ENCODE measurements around the gene RGPD4.
"Not testable (repeated sequence)": the region's sequence is repeated elsewhere in the genome, so short reads cannot be mapped to it uniquely, and the experiment has no call there.

Gene RGPD4

DNA sequence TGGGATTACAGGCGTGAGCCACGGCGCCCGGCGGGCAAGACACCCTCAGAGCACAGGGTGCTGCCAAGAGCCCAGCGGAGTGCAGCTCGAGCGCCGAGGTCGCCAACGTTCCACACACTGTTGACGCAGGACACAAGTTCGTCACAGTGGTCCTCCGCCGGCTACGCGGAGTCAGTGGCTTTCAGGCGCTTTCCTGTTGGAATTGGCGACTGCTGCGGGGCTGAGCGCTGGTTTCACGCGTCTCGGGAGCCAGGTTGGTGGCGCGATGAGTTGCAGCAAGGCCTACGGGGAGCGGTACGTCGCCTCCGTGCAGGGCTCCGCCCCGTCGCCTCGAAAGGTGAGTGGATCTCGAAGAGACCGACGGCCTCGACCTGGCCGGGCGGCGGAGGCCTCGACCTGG, at the start of gene RGPD4:
RGPD4 (plus strand) TSS at position 144 of the 400 bp plus-strand sequence; CDS start at position 266, 122 bp downstream.
- not testable (repeated sequence) for DNase-seq (ENCODE audit: low spot score)

DNA sequence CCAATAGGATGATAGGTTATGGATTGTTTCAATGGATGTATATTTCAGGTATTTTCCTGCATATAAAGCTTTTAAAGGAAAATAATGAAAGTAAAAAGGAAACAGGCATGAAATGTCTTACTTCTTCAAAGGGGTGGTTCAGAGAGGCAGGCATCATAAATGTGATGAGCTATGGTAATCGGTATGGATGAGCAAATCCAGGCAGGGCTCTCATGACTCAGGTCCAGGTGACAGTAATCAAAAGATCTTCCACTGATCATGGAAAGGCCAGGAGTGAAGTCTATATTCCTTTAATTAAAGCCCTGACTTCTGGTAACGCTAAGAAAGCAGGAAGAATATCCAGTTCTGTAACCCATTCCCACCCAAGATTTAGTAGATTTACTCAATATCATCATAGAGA, 48.7 kb upstream of the RGPD4 start:
- no peak for DNase-seq (ENCODE audit: low spot score)

DNA sequence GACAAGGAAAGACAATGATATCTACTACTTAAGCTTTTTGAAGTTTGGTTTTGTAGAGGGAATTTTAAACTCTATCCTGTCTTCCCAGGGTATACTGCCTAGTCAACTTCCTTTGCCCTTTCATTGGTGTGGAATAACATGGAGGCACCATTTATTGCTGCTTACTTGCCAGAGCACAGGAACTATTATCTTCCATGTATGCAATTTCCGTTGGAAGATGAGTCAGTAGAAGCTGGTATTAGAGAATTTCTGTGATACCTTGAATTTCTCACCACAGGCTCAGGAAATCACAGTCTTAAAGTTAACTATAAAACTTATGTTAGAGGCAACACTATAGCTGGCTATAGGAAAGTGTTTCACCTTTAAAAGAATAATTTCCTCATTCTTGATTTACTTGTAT, 40.9 kb upstream of the RGPD4 start:
- no peak for DNase-seq (ENCODE audit: low spot score)

DNA sequence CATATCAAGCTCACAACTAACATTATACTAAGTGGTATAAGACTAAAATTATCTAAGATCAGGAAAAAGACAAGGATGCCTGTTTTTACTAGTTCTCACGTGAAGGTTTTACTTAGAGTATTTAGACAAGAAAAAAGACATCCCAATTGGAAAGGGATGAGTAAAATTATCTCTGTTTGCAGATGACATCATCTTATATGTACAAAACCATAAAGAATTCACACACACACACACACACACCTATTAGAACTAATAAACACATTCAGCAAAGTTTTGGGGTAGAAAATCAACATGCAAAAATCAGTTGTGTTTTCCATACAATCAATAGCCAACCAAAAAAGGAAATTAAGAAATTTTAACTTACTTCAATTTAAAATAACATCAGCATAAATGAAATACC, 35.9 kb upstream of the RGPD4 start:
- no peak for DNase-seq (ENCODE audit: low spot score)

DNA sequence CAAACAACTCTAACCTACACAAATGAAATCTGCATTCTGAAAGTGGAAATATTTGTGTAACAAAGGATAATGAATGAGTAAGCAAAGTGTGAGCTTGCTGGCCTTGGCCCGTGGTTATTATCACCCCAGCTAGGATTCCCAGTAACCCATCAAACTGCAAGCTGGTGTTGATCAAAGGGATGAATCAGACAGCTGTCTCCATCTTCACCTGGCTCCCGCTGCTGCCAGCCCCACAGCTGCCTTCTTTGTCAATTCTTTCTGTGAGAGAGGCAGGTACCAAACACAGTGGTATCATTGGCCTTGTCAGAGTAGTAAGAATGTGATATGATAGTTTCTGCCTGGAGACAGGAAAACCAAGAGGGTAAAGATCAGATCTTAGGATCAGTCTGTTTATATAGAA, 25.2 kb upstream of the RGPD4 start:
- no peak for DNase-seq (ENCODE audit: low spot score)

DNA sequence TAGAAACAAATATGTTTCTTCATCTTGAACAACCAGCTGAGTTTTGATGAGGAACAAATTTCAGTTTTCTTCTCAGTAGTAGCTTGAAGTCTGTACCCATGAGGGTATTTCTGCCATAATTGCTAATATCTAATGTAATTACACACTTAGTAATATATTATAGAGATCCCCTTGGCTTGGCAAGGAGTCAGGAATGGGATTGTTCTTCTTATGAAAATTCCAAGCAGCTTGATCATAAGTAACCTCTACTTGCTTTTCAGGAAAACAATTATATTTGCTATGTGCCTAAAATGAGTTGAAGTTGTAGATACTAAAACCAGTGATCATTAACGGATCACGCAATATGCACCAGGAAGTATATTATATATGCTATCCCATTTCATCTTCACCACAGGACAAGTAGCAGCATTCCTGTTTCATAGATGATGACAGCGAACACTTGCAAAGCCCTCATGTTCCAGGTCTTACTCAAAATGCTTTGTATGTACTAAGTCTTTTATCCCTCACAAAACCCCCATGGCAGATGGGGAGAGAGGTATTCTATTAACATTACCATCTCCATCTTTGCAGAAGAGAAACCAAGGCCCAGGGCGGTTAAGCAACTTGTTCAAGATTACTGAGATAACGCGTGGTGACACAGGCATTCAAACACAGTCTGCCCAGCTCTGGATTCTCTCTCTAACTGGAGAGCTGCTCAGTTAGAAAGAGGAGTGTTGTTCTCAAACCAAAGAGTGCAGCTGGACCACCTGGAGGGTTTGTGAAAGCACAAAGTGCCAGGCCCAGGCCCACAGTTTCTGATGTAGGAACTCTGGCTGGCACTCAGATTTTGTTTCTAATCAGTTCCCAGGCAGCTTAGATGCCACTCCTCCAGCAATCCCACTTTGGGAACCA, 21.8 kb upstream of the RGPD4 start:
- DNase-seq (ENCODE audit: low spot score), result no peak

DNA sequence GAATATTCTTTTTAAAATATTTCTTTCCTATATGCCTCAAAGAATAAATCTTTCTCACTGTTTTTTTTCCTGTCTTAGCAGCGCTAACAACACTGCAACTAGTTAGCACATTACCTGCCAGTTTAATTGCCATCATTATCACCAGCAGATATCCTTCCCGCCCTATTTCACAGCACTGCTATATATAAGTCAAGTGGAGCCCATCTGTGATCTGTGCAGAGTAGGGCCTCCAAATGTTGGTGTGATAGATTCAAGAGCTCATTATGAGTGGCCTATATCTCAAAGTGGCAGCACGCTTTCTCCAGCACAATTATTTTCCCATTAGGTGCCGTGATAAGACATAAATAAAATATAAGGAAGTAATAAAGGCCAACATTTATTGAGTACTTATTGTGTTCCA, 19.8 kb upstream of the RGPD4 start:
- no peak for DNase-seq (ENCODE audit: low spot score)

DNA sequence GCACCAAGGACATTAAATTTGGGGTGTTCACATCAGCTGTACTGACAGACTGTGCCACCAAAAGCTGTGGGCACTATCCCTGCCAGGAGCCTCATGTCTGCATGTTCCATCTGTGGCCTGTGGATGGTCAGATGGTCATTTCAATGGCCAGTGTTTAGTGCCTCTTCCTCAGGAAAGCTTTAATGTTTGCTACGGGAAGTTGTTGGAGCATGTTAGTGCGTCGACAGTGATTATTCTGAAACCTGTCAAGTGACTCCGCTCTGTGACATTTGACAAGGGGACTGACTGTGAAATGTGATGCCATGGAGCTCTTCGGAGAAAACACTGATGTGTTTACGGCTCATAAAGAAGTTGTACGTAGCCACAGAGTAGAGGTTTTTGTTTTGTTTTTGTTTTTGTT, 18.7 kb upstream of the RGPD4 start:
- DNase-seq (ENCODE audit: low spot score), result no peak

DNA sequence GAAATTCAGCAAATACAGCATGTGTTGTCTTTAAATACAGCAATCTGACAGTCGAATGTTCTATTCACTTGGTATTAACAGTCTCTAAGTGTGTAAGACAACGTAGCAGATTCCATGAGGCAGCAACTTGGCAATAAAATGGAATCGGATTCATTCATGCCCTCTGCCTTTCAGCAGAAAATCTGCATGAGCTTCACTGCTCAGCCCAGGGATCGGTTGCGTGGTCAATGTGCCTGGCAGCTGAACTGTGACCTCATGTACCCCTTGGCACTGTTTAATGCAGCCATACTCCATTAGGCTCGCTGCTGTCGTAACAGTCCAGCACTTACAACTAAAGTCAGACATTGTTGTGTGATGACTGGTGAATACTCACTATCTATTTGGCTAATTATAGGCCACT, 17.7 kb upstream of the RGPD4 start:
- DNase-seq (ENCODE audit: low spot score), result no peak

DNA sequence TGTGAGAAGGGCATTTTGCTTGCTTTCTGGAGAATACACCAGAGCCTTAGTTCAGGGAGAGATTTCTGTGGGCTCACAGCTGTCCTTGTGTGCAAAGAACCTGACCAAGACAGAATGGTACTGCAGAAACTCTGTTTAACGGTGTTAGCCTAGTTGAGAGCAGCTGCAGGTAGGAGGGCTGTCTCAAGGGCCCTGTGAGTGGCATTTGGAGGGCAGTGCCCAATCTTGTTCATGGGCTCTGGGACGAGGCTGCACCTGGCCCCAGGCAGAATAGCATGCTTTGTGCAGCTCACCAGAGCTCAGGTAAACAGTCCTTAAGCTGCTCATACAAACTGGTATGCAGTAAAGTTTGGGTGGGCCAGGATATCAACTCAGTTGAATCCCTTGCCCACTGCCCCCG, 16.9 kb upstream of the RGPD4 start:
- no peak for DNase-seq (ENCODE audit: low spot score)

DNA sequence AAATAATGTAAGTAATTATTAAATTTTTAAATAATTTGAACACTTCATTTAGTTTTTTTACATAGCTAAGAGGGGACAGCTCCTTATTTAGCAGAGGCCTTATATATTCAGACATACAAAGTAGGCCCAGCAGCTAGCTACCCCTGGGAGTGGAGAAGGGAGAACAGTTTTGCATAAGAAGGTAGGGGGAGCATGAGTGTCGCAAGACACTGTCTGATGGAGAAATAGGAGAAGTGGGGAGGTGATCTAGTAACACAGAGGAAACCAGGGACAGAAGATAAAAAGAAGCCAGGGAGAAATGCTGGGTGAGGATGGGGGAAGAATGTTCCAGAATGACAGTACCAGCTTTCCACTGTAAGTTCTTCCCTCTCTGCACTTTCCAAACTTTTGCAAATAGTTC, 16.0 kb upstream of the RGPD4 start:
- DNase-seq (ENCODE audit: low spot score), result no peak

DNA sequence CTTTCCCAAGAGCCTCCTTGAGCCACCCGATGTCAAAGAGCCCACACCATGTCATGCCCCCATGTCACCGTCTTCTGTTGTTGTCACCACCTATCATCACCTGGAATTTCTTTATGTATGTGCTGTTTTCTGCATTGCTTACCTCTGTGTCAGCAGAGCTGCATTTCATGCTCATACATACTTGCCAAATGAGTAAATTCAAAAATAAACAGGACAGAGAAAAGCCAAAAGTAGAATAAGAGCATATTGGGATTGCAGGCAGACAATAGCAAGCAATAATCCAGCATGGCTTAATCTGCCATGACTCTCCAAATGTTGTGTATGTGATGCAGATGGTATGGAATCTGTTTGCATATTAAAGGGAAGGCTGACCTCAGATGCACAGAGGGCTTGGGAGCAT, 15.3 kb upstream of the RGPD4 start:
- no peak for DNase-seq (ENCODE audit: low spot score)

DNA sequence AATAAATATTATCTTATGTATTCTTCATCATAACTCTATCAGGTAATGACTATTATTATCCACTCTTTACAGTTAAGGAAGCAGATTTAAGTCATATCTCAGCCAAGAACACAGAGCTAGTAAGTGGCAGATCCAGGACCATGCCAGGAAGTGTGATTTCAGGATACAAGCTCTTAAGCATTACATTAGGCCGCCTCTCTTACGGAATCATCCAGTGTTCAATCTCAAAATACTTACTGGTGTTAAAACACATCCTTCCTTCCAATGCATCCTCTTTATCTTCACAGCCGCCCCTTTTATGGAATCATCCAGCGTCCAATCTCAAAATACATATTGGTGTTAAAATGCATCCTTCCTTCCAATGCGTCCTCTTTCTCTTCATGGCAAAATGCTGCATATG, 14.7 kb upstream of the RGPD4 start:
- DNase-seq (ENCODE audit: low spot score), result no peak

DNA sequence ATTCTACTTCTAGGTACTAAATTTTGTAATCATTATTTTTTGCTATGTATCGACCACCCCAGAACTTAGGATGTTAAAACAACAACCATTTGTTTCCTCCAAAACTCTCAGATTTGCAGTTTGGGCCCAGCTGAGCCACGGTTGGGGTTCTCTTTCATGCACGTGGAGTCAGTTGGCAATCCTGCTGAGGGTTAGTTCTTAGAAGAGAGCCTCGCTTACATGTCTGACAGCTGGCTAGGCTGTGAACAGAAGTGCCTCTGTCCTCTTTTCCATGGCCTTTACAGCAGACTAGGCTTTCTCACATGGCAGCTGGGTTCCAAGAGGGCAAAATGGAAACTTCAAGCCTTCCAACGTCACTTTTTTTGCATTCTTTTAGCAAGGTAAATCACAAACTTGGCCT, 9.3 kb upstream of the RGPD4 start:
- no peak for DNase-seq (ENCODE audit: low spot score)

DNA sequence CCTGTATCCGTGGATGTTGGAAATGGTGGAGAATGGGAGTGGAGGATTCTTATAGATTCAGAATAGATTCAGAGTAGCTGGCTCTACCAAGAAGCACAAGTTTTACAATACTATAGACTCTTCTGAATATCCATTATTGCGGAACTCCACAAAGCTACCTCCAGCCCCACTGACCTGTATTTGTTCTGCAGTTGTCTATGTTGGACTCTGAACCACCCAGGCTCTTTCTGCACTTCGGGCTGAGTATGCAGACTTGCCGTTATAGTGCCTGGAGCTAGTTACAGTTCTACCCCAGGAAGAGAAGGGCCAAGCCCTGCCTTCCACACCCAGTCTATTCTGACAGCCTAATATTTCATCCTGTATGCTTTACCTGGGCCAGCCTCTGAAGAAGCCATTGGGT, 4.4 kb upstream of the RGPD4 start:
- DNase-seq (ENCODE audit: low spot score), result no peak

DNA sequence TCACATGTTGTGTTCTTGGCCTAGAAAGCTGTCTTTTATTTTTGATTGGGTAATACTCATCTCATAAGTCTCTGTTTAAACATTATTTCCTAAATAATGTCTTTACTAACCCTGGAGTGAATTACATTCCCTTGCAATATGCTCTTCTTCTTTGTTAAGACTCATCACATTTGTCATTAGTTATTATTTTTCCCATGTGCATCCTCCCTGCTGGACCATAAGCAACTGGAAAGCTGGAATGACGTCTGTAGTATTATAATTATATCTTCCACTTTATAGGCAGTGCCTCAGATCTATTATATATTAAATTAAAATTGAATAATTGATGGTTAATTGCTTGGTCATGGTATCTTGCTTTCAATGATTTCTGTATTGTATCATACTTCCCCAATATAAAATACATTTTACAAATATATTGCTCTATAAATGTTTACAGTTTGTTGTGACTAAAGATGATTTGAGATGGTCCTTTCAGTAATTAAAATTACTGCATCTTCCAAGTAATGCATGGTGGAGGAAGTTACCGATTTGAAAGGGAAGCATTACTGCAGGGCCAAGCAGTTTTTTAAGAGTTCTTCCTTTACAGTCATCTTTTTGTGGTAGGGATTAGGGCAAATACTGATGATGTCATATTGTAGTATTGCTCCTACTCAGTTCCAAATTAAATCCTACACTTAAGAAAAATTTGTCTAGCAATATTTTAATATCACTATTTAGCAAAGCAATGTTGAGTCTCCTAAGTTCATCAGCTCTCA, 2.1 kb upstream of the RGPD4 start:
- no peak for DNase-seq (ENCODE audit: low spot score)

DNA sequence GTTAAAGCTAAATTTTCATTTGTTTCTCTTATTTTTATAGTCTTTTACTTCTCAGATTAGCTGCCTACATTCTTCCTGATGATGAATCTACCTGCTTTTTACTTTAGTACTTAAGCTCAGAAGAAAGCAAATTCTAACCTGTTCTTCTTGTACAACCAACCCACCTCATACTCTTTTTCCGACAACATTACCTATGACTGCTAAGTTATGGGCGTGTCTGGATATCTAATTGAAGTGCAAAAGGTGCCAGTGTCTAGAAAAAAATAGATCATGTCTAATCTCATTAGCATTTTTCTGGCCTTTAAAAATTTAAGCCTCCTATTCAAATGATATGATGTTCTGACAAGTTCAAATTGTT, 1.5 kb upstream of the RGPD4 start:
- DNase-seq (ENCODE audit: low spot score), result no peak

DNA sequence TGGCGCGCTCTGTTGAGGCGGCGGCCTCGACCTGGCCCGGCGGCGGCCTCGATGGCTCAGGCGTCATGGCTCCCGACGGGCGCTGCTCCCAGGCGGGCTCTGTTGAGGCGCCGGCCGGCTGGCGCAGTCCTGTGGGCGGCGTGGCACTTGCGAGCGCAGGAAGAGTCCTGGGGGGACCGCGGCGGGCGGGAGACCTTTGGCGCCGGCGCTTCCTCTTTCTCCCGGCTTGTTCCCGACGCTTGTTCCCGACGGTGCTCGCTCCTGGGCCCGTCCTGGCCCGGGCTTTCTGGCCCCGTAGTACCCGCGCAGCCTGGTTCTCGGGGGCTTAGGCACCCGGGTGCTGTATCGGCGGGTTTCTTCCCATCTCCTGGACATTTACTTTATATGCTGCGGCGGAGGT, 2.8 kb downstream of the RGPD4 start:
- DNase-seq (ENCODE audit: low spot score), result not testable (repeated sequence)

DNA sequence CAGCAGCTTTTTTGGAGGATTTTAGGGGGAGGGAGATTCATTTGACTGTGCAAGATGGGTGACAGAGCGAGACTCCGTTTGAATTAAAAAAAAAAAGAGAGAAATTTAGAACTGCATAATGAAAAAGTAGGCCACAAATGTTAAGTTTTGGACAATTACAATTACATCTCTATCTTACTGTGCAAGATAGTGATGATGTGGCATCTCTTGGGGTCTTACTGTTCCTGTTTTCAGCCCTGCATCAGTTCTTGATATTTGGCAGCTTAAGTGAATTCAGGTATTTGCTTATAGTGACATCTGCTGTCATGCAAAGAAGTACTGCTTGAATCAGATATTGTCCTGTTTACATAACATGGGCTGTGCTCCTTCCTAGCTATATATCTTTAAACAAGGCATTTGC, 6.5 kb downstream of the RGPD4 start:
- not testable (repeated sequence) for DNase-seq (ENCODE audit: low spot score)

DNA sequence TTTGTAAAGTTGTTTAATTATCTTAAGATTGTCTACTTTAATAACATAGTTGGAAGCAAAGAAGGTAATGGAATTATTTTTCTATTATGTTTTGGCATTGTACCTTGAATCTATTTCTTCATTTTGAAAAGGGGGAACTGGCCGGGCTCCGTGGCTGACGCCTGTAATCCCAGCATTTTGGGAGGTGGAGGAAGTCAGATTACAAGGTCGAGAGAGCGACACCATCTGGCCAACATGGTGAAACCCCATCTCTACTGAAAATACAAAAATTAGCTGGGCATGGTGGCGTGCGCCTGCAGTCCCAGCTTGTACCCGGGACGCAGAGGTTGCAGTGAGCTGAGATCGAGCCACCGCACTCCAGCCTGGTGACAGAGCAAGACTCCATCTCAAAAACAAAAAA, 6.9 kb downstream of the RGPD4 start:
- not testable (repeated sequence) for DNase-seq (ENCODE audit: low spot score)

DNA sequence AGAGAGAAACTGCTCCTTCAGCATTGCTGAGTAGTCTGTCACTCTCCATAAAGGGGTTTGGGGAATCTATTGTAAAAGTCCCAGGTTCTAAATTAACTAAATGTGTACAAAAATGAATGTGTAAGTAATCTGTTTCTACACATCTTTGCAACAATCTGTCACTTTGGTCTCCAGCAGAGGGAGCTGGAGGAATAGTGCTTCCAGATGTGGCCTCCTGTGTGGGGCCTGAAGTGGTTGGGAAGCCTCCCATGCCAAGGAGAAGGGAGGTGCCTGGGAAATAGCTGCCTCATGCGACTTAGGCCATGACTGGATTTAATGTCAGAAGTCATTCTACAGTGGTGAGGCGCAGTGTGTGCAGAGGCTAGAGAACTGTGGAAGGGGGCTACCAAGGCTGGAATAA, 89.4 kb downstream of the RGPD4 start:
- DNase-seq (ENCODE audit: low spot score), result not testable (repeated sequence)

DNA sequence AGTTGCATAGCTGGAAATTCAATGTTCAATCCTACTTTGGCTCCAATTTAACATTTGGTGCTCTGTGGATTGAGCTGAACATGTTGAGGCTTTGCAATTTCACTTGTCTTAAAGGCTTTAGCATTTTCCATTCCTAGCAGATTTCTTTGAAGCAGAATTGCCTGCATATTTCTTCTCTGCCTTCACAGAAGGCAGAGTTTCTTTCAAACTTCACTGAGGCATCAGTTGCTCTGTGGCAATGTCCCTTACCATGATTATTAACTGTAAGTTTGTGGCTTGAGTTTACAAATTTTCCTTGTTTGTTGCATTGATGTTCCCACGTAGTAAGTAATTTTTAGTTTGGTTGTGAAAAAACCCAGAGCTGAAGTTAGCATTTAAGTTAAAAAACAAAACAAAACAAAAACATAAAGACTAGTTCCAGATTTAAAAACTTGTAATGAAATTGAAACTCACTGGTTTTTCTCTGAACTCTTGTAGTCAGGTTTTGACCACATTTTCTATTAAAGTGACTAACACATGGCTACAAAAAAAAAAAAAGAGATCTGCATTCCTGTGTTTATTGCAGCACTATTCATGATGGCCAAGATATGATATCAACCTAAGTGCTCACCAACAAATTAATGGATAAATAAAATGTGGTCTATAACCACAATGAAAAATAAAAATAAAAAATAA, 90.1 kb downstream of the RGPD4 start:
- not testable (repeated sequence) for DNase-seq (ENCODE audit: low spot score)

DNA sequence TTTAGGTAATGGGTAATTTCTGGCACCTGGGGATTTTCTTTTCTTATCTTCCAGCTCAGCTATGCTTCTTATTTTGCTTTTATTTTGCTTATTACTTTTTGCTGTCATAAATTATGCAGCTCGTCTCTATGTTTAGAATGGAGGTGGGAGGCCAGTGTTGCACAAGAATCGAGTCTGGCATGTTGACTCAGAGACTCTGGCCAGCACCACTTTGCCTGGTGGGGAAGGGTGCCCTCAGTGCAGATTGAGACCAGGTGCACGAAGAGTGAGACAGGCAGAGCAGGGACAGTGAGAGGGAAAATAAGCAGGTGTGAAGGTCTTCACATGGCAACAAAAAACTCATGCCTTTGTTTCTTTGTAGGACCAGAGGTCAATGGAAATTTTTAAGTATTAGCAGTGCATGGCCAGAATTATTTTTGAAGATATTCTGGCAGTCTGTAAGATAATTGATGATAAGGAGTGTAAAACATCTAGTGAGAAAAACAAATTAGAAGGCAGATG, 100.4 kb downstream of the RGPD4 start:
- DNase-seq (ENCODE audit: low spot score), result no peak

Data from CD4-positive, alpha-beta T cell treated with Interleukin-6 at 100 ng/mL for 8 hours (primary cell).